ENCODE results near the gene PPP2R2C. TPM values are rescaled to one million over a fixed set of nuclear protein-coding genes. Genes with fewer than 3 reads are reported as not detected.

The PPP2R2C gene
- total and polyA plus RNA-seq, 2 experiments from 2014 or later: 1.3 to 9.2 TPM

DNA sequence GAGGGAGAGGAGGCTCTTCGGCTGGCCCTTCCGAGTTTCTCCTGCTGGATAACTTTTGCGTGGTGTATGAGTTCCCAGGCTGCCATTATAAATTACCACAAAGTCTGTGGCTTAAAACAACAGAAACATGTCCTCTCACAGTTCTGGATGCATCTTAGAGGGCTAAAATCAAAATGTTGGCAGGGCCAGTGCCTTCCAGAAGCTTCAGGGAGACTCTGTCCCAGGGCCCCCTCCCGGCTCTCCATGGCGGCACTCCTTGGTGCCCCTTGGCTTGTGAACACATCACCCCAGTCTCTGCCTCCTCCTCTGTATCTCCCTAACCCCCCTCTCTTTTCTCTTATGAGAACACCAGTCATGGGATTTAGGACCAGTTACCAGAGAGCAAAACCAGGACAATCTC lies 23.3 kb upstream of the PPP2R2C start:
- H3K27me3 Mint-ChIP-seq (ENCODE audit: insufficient read depth, low read depth, poor library complexity): peaks cover 7% of the 10 kb centered on the region
- no peak for ATAC-seq

DNA sequence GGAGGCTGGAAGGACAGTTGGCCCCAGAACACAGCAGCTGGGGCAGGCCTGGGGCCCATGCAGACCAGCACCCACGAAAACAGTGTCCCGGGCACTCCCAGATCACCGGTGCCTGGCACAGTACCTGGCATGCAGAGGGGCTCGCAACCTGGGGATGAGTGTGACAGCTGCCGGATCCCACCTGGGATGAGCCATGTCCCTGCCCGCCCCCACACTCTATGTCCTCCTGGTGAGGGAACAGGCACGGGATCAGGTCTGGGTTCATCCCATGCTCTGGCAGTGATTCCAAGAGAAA lies 22.8 kb upstream of the PPP2R2C start:
- Histone ChIP-seq H3K36me3 (ENCODE audit: insufficient read depth) (no peaks in the 10 kb centered on the region), H3K4me3 (no peak overlapping the region), H3K4me2 (no peak overlapping the region), H3K27ac (ENCODE audit: low read depth) (no peak overlapping the region), H4K20me1 (replicated peaks; ENCODE audit: insufficient read depth) (no peaks in the 10 kb centered on the region), H3K79me2 (replicated peaks; ENCODE audit: insufficient read depth) (no peaks in the 10 kb centered on the region), H2AFZ (no peak overlapping the region), H3K9me2 (ENCODE audit: insufficient read depth) (no peaks in the 10 kb centered on the region), H3K27me3 (ENCODE audit: insufficient read depth) (no peaks in the 10 kb centered on the region), H3F3A (replicated peaks; ENCODE audit: low read depth) (no peaks in the 10 kb centered on the region), H3K4me1 (ENCODE audit: insufficient read depth) (no peaks in the 10 kb centered on the region; the same call in 1 of the 2 replicates)
- peaks cover 16% of the 10 kb centered on the region for H3K4me1 Mint-ChIP-seq
- ATAC-seq: no peak
- no peaks in the 10 kb centered on the region for H3K36me3 Mint-ChIP-seq (ENCODE audit: low read depth)
- H3K27ac Mint-ChIP-seq: no peak overlapping the region
- no peak for DNase-seq (ENCODE audit: low spot score)
- no peak overlapping the region for H3K4me3 Mint-ChIP-seq
- peaks cover 7% of the 10 kb centered on the region for H3K27me3 Mint-ChIP-seq (ENCODE audit: insufficient read depth, low read depth, poor library complexity)
- peaks cover 4% of the 10 kb centered on the region; the same call in 2 of the 3 replicates for H3K9me3 Mint-ChIP-seq
- TF ChIP-seq EZH2 (IDR thresholded peaks at IDR 0.05; ENCODE audit: low read depth, unreplicated experiment): no peak
- no peak for TF ChIP-seq JUNB (IDR thresholded peaks at IDR 0.05; ENCODE audit: unreplicated experiment)
- TF ChIP-seq, protein P1, sequence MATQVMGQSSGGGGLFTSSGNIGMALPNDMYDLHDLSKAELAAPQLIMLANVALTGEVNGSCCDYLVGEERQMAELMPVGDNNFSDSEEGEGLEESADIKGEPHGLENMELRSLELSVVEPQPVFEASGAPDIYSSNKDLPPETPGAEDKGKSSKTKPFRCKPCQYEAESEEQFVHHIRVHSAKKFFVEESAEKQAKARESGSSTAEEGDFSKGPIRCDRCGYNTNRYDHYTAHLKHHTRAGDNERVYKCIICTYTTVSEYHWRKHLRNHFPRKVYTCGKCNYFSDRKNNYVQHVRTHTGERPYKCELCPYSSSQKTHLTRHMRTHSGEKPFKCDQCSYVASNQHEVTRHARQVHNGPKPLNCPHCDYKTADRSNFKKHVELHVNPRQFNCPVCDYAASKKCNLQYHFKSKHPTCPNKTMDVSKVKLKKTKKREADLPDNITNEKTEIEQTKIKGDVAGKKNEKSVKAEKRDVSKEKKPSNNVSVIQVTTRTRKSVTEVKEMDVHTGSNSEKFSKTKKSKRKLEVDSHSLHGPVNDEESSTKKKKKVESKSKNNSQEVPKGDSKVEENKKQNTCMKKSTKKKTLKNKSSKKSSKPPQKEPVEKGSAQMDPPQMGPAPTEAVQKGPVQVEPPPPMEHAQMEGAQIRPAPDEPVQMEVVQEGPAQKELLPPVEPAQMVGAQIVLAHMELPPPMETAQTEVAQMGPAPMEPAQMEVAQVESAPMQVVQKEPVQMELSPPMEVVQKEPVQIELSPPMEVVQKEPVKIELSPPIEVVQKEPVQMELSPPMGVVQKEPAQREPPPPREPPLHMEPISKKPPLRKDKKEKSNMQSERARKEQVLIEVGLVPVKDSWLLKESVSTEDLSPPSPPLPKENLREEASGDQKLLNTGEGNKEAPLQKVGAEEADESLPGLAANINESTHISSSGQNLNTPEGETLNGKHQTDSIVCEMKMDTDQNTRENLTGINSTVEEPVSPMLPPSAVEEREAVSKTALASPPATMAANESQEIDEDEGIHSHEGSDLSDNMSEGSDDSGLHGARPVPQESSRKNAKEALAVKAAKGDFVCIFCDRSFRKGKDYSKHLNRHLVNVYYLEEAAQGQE (IDR thresholded peaks at IDR 0.05; ENCODE audit: unreplicated experiment): no peak
- TF ChIP-seq NANOG (IDR thresholded peaks at IDR 0.05; ENCODE audit: borderline replicate concordance): no peak
- TF ChIP-seq, protein P2, sequence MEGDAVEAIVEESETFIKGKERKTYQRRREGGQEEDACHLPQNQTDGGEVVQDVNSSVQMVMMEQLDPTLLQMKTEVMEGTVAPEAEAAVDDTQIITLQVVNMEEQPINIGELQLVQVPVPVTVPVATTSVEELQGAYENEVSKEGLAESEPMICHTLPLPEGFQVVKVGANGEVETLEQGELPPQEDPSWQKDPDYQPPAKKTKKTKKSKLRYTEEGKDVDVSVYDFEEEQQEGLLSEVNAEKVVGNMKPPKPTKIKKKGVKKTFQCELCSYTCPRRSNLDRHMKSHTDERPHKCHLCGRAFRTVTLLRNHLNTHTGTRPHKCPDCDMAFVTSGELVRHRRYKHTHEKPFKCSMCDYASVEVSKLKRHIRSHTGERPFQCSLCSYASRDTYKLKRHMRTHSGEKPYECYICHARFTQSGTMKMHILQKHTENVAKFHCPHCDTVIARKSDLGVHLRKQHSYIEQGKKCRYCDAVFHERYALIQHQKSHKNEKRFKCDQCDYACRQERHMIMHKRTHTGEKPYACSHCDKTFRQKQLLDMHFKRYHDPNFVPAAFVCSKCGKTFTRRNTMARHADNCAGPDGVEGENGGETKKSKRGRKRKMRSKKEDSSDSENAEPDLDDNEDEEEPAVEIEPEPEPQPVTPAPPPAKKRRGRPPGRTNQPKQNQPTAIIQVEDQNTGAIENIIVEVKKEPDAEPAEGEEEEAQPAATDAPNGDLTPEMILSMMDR (conservative IDR thresholded peaks at IDR 0.05; ENCODE audit: low read depth in 2 of 2): no peak
- TF ChIP-seq, protein P3, sequence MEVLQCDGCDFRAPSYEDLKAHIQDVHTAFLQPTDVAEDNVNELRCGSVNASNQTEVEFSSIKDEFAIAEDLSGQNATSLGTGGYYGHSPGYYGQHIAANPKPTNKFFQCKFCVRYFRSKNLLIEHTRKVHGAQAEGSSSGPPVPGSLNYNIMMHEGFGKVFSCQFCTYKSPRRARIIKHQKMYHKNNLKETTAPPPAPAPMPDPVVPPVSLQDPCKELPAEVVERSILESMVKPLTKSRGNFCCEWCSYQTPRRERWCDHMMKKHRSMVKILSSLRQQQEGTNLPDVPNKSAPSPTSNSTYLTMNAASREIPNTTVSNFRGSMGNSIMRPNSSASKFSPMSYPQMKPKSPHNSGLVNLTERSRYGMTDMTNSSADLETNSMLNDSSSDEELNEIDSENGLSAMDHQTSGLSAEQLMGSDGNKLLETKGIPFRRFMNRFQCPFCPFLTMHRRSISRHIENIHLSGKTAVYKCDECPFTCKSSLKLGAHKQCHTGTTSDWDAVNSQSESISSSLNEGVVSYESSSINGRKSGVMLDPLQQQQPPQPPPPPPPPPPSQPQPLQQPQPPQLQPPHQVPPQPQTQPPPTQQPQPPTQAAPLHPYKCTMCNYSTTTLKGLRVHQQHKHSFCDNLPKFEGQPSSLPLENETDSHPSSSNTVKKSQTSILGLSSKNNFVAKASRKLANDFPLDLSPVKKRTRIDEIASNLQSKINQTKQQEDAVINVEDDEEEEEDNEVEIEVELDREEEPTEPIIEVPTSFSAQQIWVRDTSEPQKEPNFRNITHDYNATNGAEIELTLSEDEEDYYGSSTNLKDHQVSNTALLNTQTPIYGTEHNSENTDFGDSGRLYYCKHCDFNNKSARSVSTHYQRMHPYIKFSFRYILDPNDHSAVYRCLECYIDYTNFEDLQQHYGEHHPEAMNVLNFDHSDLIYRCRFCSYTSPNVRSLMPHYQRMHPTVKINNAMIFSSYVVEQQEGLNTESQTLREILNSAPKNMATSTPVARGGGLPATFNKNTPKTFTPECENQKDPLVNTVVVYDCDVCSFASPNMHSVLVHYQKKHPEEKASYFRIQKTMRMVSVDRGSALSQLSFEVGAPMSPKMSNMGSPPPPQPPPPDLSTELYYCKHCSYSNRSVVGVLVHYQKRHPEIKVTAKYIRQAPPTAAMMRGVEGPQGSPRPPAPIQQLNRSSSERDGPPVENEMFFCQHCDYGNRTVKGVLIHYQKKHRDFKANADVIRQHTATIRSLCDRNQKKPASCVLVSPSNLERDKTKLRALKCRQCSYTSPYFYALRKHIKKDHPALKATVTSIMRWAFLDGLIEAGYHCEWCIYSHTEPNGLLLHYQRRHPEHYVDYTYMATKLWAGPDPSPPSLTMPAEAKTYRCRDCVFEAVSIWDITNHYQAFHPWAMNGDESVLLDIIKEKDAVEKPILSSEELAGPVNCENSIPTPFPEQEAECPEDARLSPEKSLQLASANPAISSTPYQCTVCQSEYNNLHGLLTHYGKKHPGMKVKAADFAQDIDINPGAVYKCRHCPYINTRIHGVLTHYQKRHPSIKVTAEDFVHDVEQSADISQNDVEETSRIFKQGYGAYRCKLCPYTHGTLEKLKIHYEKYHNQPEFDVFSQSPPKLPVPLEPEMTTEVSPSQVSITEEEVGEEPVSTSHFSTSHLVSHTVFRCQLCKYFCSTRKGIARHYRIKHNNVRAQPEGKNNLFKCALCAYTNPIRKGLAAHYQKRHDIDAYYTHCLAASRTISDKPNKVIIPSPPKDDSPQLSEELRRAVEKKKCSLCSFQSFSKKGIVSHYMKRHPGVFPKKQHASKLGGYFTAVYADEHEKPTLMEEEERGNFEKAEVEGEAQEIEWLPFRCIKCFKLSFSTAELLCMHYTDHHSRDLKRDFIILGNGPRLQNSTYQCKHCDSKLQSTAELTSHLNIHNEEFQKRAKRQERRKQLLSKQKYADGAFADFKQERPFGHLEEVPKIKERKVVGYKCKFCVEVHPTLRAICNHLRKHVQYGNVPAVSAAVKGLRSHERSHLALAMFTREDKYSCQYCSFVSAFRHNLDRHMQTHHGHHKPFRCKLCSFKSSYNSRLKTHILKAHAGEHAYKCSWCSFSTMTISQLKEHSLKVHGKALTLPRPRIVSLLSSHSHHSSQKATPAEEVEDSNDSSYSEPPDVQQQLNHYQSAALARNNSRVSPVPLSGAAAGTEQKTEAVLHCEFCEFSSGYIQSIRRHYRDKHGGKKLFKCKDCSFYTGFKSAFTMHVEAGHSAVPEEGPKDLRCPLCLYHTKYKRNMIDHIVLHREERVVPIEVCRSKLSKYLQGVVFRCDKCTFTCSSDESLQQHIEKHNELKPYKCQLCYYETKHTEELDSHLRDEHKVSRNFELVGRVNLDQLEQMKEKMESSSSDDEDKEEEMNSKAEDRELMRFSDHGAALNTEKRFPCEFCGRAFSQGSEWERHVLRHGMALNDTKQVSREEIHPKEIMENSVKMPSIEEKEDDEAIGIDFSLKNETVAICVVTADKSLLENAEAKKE (CRISPR knock-in tag; IDR thresholded peaks at IDR 0.05): no peak
- TF ChIP-seq EZH2phosphoT487 (IDR thresholded peaks at IDR 0.05; ENCODE audit: unreplicated experiment): no peak
- TF ChIP-seq POLR2AphosphoS5 (IDR thresholded peaks at IDR 0.05; ENCODE audit: low read depth): no peak
- TF ChIP-seq ZNF331 (CRISPR knock-in tag; IDR thresholded peaks at IDR 0.05; ENCODE audit: low read depth): no peak

More for the DNA sequence above, 23.3 kb upstream of the PPP2R2C start:
- no peak overlapping the region for H2AFZ ChIP-seq
- H3K4me1 Mint-ChIP-seq: peaks cover 16% of the 10 kb centered on the region
- no peaks in the 10 kb centered on the region for H3K79me2 ChIP-seq (replicated peaks; ENCODE audit: insufficient read depth)
- H3K36me3 Mint-ChIP-seq (ENCODE audit: low read depth): no peaks in the 10 kb centered on the region
- no peak for TF ChIP-seq ZNF331 (CRISPR knock-in tag; IDR thresholded peaks at IDR 0.05; ENCODE audit: low read depth)
- TF ChIP-seq EZH2 (IDR thresholded peaks at IDR 0.05; ENCODE audit: low read depth, unreplicated experiment): no peak
- peaks cover 4% of the 10 kb centered on the region; the same call in 2 of the 3 replicates for H3K9me3 Mint-ChIP-seq
- H3K4me3 ChIP-seq: no peak overlapping the region
- H3K9me2 ChIP-seq (ENCODE audit: insufficient read depth): no peaks in the 10 kb centered on the region
- H3K27ac ChIP-seq (ENCODE audit: low read depth): no peak overlapping the region
- H3K36me3 ChIP-seq (ENCODE audit: insufficient read depth): no peaks in the 10 kb centered on the region
- H3K4me1 ChIP-seq (ENCODE audit: insufficient read depth): no peaks in the 10 kb centered on the region; the same call in 1 of the 2 replicates
- no peak overlapping the region for H3K4me2 ChIP-seq
- DNase-seq (ENCODE audit: low spot score): no peak
- no peak overlapping the region for H3K4me3 Mint-ChIP-seq
- no peaks in the 10 kb centered on the region for H3K27me3 ChIP-seq (ENCODE audit: insufficient read depth)
- no peak overlapping the region for H3K27ac Mint-ChIP-seq
- H3F3A ChIP-seq (replicated peaks; ENCODE audit: low read depth): no peaks in the 10 kb centered on the region
- no peaks in the 10 kb centered on the region for H4K20me1 ChIP-seq (replicated peaks; ENCODE audit: insufficient read depth)

Data from GM23338 (cell line).